ENCODE results near the gene TMEM165. TPM values are rescaled to one million over a fixed set of nuclear protein-coding genes. Genes with fewer than 3 reads are reported as not detected.

Gene TMEM165
- polyA plus RNA-seq, 3 donors, result 77.4 to 96.4 (median 92.8) TPM

DNA sequence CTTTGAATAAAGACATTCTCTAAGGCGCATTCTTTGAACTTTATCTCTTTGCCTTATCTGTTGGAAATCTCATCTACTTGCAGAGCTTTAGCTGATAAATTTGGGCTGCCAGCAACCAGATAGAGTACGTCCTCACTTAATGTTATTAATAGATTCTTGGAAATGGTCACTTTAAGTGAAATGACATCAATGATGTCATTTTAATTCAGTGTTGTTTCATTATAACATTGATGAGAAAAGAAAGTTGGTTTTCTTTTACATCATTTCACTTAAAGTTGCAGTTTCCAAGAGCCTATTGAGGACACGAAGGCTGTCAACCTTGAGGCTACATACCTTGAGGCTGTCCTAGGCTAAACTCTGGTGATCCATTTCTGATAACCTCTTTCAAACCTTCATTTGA, 9.3 kb downstream of the TMEM165 start:
- peak overlapping the region in 1 of 2 donors; percentile 39 for H3K27ac ChIP-seq (ENCODE audit: low read depth in 1 of 2, low read length in 2 of 2)
- no peaks in the 10 kb centered on the region for H3K27me3 Mint-ChIP-seq (ENCODE audit: low read depth in 3 of 3)
- no peak overlapping the region for H3K4me2 ChIP-seq (replicated peaks; ENCODE audit: extremely low read depth, low read length, poor library complexity, severe bottlenecking)
- H3K27ac Mint-ChIP-seq, result peak overlapping the region in 2 of 7 donors; percentile 2 to 6
- no peak overlapping the region for H3K4me3 ChIP-seq (replicated peaks in 1 of 3; ENCODE audit: low read depth in 2 of 3, low read length in 3 of 3)
- no peak overlapping the region for H3K9ac ChIP-seq (ENCODE audit: insufficient read depth, low read length, poor library complexity, severe bottlenecking)
- peaks cover 98% of the 10 kb centered on the region for H3K79me2 ChIP-seq (ENCODE audit: insufficient read depth, low read length)
- no peak overlapping the region for H3K4me3 Mint-ChIP-seq
- peaks cover 48 to 50% of the 10 kb centered on the region in 2 donors for H3K36me3 Mint-ChIP-seq
- H3K9me3 ChIP-seq (replicated peaks in 1 of 2; ENCODE audit: control insufficient read depth in 1 of 2, insufficient read depth in 1 of 2, low read length in 2 of 2), result no peaks in the 10 kb centered on the region
- no peaks in the 10 kb centered on the region for H3K4me1 ChIP-seq (ENCODE audit: control insufficient read depth in 1 of 2, insufficient read depth in 2 of 2, low read length in 2 of 2)
- H4K20me1 ChIP-seq (ENCODE audit: insufficient read depth, low read length), result peaks cover 95% of the 10 kb centered on the region
- intact Hi-C loops (cut with micrococcal nuclease), result loop anchor here in 1 of 2 donors (10.0 kb wide), 1 partner anchor 450 kb away; the partner anchor contains the start of gene EXOC1
- H3K36me3 ChIP-seq (replicated peaks in 1 of 2; ENCODE audit: control insufficient read depth in 1 of 2, insufficient read depth in 2 of 2, low read length in 2 of 2), result peaks cover 41 to 78% of the 10 kb centered on the region in 2 donors
- no peak for DNase-seq
- no peak overlapping the region for H2AFZ ChIP-seq (ENCODE audit: insufficient read depth, low read depth, low read length, poor library complexity, severe bottlenecking)
- WGBS (ENCODE audit: insufficient coverage), result 100% methylated on average over 1 of the region's 3 CpGs
- TF ChIP-seq, protein P1, sequence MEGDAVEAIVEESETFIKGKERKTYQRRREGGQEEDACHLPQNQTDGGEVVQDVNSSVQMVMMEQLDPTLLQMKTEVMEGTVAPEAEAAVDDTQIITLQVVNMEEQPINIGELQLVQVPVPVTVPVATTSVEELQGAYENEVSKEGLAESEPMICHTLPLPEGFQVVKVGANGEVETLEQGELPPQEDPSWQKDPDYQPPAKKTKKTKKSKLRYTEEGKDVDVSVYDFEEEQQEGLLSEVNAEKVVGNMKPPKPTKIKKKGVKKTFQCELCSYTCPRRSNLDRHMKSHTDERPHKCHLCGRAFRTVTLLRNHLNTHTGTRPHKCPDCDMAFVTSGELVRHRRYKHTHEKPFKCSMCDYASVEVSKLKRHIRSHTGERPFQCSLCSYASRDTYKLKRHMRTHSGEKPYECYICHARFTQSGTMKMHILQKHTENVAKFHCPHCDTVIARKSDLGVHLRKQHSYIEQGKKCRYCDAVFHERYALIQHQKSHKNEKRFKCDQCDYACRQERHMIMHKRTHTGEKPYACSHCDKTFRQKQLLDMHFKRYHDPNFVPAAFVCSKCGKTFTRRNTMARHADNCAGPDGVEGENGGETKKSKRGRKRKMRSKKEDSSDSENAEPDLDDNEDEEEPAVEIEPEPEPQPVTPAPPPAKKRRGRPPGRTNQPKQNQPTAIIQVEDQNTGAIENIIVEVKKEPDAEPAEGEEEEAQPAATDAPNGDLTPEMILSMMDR (IDR thresholded peaks at IDR 0.05), result no peak
- H3K27me3 ChIP-seq (ENCODE audit: control insufficient read depth in 2 of 2, insufficient read depth in 2 of 2, low read length in 2 of 2), result no peaks in the 10 kb centered on the region
- H3K9me3 Mint-ChIP-seq, result peaks cover 0 to 1% (median 0%) of the 10 kb centered on the region in 7 donors
- H3K4me1 Mint-ChIP-seq, result peaks cover 25% of the 10 kb centered on the region

DNA sequence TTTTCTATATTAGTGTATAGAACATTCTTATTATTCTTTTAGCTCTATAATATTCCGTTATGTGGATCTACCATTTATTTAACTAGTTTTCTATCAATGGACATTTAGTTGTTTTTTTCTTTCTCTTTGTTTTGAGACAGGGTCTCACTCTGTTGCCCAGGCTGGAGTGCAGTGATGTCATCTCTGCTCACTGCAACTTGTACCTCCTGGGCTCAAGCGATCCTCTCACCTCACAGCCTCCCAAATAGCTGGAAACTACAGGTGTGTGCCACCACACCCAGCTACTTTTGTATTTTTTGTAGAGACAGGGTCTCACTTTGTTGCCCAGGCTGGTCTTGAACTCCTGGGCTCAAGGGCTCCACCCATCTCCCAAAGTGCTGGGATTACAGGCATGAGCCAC, 10.8 kb downstream of the TMEM165 start:
- no peaks in the 10 kb centered on the region for H3K4me1 ChIP-seq (ENCODE audit: control insufficient read depth in 1 of 2, insufficient read depth in 2 of 2, low read length in 2 of 2)
- DNase-seq, result no peak
- no peak overlapping the region for H3K4me3 Mint-ChIP-seq
- peaks cover 40 to 43% of the 10 kb centered on the region in 2 donors for H3K36me3 Mint-ChIP-seq
- no peaks in the 10 kb centered on the region for H3K27me3 Mint-ChIP-seq (ENCODE audit: low read depth in 3 of 3)
- peaks cover 35 to 82% of the 10 kb centered on the region in 2 donors for H3K36me3 ChIP-seq (replicated peaks in 1 of 2; ENCODE audit: control insufficient read depth in 1 of 2, insufficient read depth in 2 of 2, low read length in 2 of 2)
- no peaks in the 10 kb centered on the region for H3K9me3 ChIP-seq (replicated peaks in 1 of 2; ENCODE audit: control insufficient read depth in 1 of 2, insufficient read depth in 1 of 2, low read length in 2 of 2)
- TF ChIP-seq, protein P1 (IDR thresholded peaks at IDR 0.05), result no peak
- peaks cover 99% of the 10 kb centered on the region for H3K79me2 ChIP-seq (ENCODE audit: insufficient read depth, low read length)
- H3K4me1 Mint-ChIP-seq, result peaks cover 16% of the 10 kb centered on the region
- H3K27ac Mint-ChIP-seq, result peak overlapping the region; percentile 5 to 87 (median 38)
- H3K27ac ChIP-seq (ENCODE audit: low read depth in 1 of 2, low read length in 2 of 2), result peak overlapping the region in 1 of 2 donors; percentile 17
- intact Hi-C loops (cut with micrococcal nuclease), result loop anchor here in 1 of 2 donors (10.0 kb wide), 1 partner anchor 448 kb away; the partner anchor contains the start of gene EXOC1
- no peaks in the 10 kb centered on the region for H3K27me3 ChIP-seq (ENCODE audit: control insufficient read depth in 2 of 2, insufficient read depth in 2 of 2, low read length in 2 of 2)
- no peak overlapping the region for H3K4me3 ChIP-seq (replicated peaks in 1 of 3; ENCODE audit: low read depth in 2 of 3, low read length in 3 of 3)
- H3K9ac ChIP-seq (ENCODE audit: insufficient read depth, low read length, poor library complexity, severe bottlenecking), result no peak overlapping the region
- peaks cover 97% of the 10 kb centered on the region for H4K20me1 ChIP-seq (ENCODE audit: insufficient read depth, low read length)
- 100% methylated on average over 1 of the region's 2 CpGs for WGBS (ENCODE audit: insufficient coverage)
- peaks cover 0 to 1% (median 0%) of the 10 kb centered on the region in 7 donors for H3K9me3 Mint-ChIP-seq
- no peak overlapping the region for H3K4me2 ChIP-seq (replicated peaks; ENCODE audit: extremely low read depth, low read length, poor library complexity, severe bottlenecking)
- H2AFZ ChIP-seq (ENCODE audit: insufficient read depth, low read depth, low read length, poor library complexity, severe bottlenecking), result no peak overlapping the region
